SK-N-SH (cell line): ENCODE data around the gene SFXN5. TPM values are rescaled to one million over a fixed set of nuclear protein-coding genes. Genes with fewer than 3 reads are reported as not detected.

Source experiments
- CTCF ChIA-PET: fragments of 300-600, 350-600 bp; formaldehyde crosslinking; extraction: SDS; loops from one replicate; lab custom pipeline; 2021; lab: Yijun Ruan, JAX
- POLR2A ChIA-PET: fragments of 350-600 bp; sonication (Branson Sonifier 250); formaldehyde crosslinking; extraction: SDS; loops from one replicate; lab custom pipeline; 2020; ENCODE audit warnings: antibody characterized with exemption, inconsistent platforms; lab: Yijun Ruan, JAX
- DNase-seq: peaks from one replicate; pipeline ENCODE4 v3.0.0; 2012
- H2AFZ ChIP-seq: fragments of 200-600 bp; sonication (generic); 2 replicates; pipeline ENCODE4 v1.8.1; 2016; ENCODE audit warnings: antibody characterized with exemption, mild to moderate bottlenecking, low read depth
- H3F3A ChIP-seq: fragments of 200-600 bp; sonication (generic); replicated peaks from 2 replicates; pipeline ENCODE3; 2016; ENCODE audit warnings: antibody characterized with exemption, mild to moderate bottlenecking; ENCODE audit not compliant: insufficient read depth
- H3K27ac ChIP-seq, 2 experiments: fragments of 200-500 bp in 1 of 2; fragments of 200-600 bp in 1 of 2; sonication (Bioruptor generic) in 1 of 2; sonication (generic), shearing (Covaris generic) in 1 of 2; 2 replicates each; pipeline versions ENCODE4 v1.5.1 to v1.6.1; 2014 to 2016; ENCODE audit warnings: low read depth in 2 of 2, inconsistent platforms in 1 of 2, low read length in 1 of 2, mild to moderate bottlenecking in 1 of 2, mixed read lengths in 1 of 2
- H3K27me3 ChIP-seq: fragments of 200-600 bp; sonication (generic), shearing (Covaris generic); 2 replicates; pipeline ENCODE4 v1.6.1; 2016; ENCODE audit warnings: mixed run types; ENCODE audit not compliant: insufficient read depth
- H3K36me3 ChIP-seq, 2 experiments: fragments of 200-500 bp in 1 of 2; fragments of 200-600 bp in 1 of 2; sonication (Bioruptor generic) in 1 of 2; sonication (generic) in 1 of 2; replicated peaks in 1 of 2; 2 replicates each; pipeline versions ENCODE3 to v1.5.1; 2014 to 2016; ENCODE audit warnings: low read length in 1 of 2, mild to moderate bottlenecking in 1 of 2; ENCODE audit not compliant: insufficient read depth in 2 of 2, control insufficient read depth in 1 of 2
- H3K4me1 ChIP-seq, 2 experiments: fragments of 200-500 bp in 1 of 2; fragments of 200-600 bp in 1 of 2; sonication (Bioruptor generic) in 1 of 2; sonication (generic), shearing (Covaris generic) in 1 of 2; 2 replicates each; pipeline versions ENCODE4 v1.5.1 to v1.6.1; 2014 to 2016; ENCODE audit warnings: low read depth in 1 of 2, low read length in 1 of 2, mixed run types in 1 of 2; ENCODE audit not compliant: insufficient read depth in 2 of 2, control insufficient read depth in 1 of 2
- H3K4me2 ChIP-seq: fragments of 200-600 bp; sonication (generic), shearing (Covaris generic); 2 replicates; pipeline ENCODE4 v1.6.1; 2017; ENCODE audit warnings: mixed run types
- H3K4me3 ChIP-seq, 2 experiments: fragments of 200-500 bp in 1 of 2; fragments of 200-600 bp in 1 of 2; sonication (Bioruptor generic) in 1 of 2; sonication (generic), shearing (Covaris generic) in 1 of 2; 2 replicates each; pipeline versions ENCODE4 v1.5.1 to v1.8.1; 2014 to 2016; ENCODE audit warnings: low read depth in 2 of 2, inconsistent platforms in 1 of 2, low read length in 1 of 2, mild to moderate bottlenecking in 1 of 2, mixed read lengths in 1 of 2, moderate library complexity in 1 of 2
- H3K79me2 ChIP-seq: fragments of 200-600 bp; sonication (generic); 2 replicates; pipeline ENCODE4 v1.8.1; 2017; ENCODE audit warnings: mild to moderate bottlenecking; ENCODE audit not compliant: insufficient read depth
- H3K9ac ChIP-seq: fragments of 200-600 bp; sonication (generic); 2 replicates; pipeline ENCODE4 v1.6.1; 2017; ENCODE audit warnings: mixed run types
- H3K9me2 ChIP-seq: fragments of 200-600 bp; sonication (generic); 2 replicates; pipeline ENCODE4 v1.6.1; 2017; ENCODE audit warnings: mixed run types
- H3K9me3 ChIP-seq: fragments of 200-600 bp; sonication (generic); 2 replicates; pipeline ENCODE4 v1.6.1; 2017; ENCODE audit warnings: mixed run types, mild to moderate bottlenecking, moderate library complexity
- H4K20me1 ChIP-seq: fragments of 200-600 bp; sonication (generic); 2 replicates; pipeline ENCODE4 v1.6.1; 2017; ENCODE audit warnings: mild to moderate bottlenecking, mixed run types; ENCODE audit not compliant: insufficient read depth
- CHD2 ChIP-seq: fragments of 150-350 bp; IDR thresholded peaks from 2 replicates; pipeline ENCODE4 v1.6.1; 2018; ENCODE audit warnings: low read length; ENCODE audit not compliant: partially characterized antibody
- ELF1 ChIP-seq: IDR thresholded peaks from 2 replicates; pipeline ENCODE4 v1.4.0; 2012
- GABPA ChIP-seq: IDR thresholded peaks from 2 replicates; pipeline ENCODE4 v1.4.0; 2012; ENCODE audit warnings: low read depth, mild to moderate bottlenecking
- RAD21 ChIP-seq: IDR thresholded peaks from 2 replicates; pipeline ENCODE4 v1.6.1; 2012; ENCODE audit warnings: mild to moderate bottlenecking, low read length
- RFX5 ChIP-seq: IDR thresholded peaks from 2 replicates; pipeline ENCODE4 v1.6.1; 2012; ENCODE audit warnings: mild to moderate bottlenecking, improper control_type of control experiment, low read length
- USF2 ChIP-seq: fragments of 150-350 bp; IDR thresholded peaks from 2 replicates; pipeline ENCODE4 v1.6.1; 2017; ENCODE audit warnings: antibody characterized with exemption, low read length, low read depth, borderline replicate concordance
- WGBS: methylation state at CpG from one replicate; pipeline ENCODE4 v1.1.6; 2017; ENCODE audit warnings: low lambda C conversion rate; 5-methylcytosine and 5-hydroxymethylcytosine counted together
- polyA plus RNA-seq, 3 experiments: library from polyadenylated mRNA; depleted of rRNA; stranded (reverse); fragments of >200 nt; gene quantifications; 2 replicates each; pipeline ENCODE4 v1.2.3, GENCODE V29; 2012
- TF ChIP-seq, protein P1 (sequence below): IDR thresholded peaks from 2 replicates; pipeline ENCODE4 v1.6.1; 2012; ENCODE audit warnings: mild to moderate bottlenecking, low read depth, low read length, moderate library complexity

SFXN5 gene
- polyA plus RNA-seq, 1 of the 3 experiments (the other 2 are of a cell fraction) = 9.9 TPM

DNA sequence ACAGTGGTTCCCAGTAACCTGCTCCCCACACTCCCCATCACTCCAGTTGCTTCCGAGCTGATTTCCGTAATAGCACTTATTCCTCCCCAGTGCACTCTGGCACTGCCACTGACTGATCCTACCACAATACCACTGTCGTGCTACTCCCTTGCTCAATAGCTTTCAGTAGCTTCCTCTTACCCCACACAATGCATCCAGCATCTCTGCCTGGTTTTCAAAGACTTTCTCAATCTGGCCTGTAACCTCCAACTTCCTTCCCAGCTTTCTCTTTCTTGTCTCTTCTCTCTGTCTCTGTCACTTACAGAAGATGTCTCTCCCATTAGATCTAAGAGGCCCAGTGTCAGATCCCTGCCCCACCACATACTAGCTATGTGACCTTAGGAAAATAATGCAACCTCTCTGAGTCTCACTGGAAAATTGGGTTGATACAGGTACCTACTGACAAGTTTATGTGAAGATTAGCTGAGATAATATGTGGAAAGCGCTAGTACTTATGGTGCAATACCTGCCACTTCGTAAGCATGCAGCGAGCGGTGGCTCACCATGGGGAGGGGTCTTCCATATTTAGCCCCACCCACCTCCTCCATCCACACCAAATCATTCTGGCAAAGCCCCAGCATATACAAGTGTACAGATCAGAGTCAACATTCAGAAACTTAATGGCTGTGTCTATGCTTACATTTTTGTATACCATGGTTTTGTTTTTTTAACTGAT is 36.7 kb downstream of the SFXN5 start (continued):
- no peak for TF ChIP-seq RFX5
- TF ChIP-seq, protein P1, sequence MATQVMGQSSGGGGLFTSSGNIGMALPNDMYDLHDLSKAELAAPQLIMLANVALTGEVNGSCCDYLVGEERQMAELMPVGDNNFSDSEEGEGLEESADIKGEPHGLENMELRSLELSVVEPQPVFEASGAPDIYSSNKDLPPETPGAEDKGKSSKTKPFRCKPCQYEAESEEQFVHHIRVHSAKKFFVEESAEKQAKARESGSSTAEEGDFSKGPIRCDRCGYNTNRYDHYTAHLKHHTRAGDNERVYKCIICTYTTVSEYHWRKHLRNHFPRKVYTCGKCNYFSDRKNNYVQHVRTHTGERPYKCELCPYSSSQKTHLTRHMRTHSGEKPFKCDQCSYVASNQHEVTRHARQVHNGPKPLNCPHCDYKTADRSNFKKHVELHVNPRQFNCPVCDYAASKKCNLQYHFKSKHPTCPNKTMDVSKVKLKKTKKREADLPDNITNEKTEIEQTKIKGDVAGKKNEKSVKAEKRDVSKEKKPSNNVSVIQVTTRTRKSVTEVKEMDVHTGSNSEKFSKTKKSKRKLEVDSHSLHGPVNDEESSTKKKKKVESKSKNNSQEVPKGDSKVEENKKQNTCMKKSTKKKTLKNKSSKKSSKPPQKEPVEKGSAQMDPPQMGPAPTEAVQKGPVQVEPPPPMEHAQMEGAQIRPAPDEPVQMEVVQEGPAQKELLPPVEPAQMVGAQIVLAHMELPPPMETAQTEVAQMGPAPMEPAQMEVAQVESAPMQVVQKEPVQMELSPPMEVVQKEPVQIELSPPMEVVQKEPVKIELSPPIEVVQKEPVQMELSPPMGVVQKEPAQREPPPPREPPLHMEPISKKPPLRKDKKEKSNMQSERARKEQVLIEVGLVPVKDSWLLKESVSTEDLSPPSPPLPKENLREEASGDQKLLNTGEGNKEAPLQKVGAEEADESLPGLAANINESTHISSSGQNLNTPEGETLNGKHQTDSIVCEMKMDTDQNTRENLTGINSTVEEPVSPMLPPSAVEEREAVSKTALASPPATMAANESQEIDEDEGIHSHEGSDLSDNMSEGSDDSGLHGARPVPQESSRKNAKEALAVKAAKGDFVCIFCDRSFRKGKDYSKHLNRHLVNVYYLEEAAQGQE = no peak

DNA sequence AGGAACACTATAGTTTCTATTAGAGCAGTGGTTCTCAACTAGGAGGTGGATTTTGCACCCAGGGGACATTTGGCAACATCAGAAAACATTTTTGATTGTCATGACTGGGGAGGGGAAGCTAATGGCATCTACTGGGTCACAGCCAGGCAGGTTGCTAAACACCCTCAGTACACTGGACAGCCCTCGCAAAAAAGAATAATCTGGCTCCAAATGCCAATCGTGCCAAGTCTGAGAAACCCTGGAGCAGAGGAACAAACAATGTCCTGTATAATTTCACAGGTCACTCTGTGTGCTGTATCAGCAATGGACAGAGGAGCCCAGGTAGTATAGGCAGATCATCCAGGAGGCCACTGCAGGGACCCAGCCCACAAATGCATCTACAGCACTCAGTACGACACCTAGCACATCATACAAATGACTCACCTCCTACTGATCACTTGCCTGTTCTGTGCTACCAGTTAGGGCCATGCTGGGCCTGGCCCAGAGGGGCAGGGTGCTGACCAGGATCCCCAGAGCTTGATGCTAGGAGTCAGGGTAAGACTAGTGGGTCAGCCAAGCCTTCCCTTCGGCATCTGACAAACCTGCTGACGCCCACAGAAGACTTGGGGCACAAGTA is 37.6 kb downstream of the SFXN5 start:
- Histone ChIP-seq H3K79me2 (no peaks in the 10 kb centered on the region), H3K36me3 (peaks cover 0 to 4% of the 10 kb centered on the region in 2 experiments), H2AFZ (no peak overlapping the region), H3K27me3 (no peaks in the 10 kb centered on the region), H3K4me3 (no peak overlapping the region), H4K20me1 (no peaks in the 10 kb centered on the region; the same call in 1 of the 2 replicates), H3K9me2 (no peaks in the 10 kb centered on the region), H3K9me3 (no peaks in the 10 kb centered on the region), H3K4me2 (no peak overlapping the region), H3K4me1 (no peaks in the 10 kb centered on the region; a peak in 1 of 4 replicates), H3K9ac (no peak overlapping the region), H3F3A (no peaks in the 10 kb centered on the region), H3K27ac (no peak overlapping the region)
- no peak for TF ChIP-seq USF2
- no peak for TF ChIP-seq CHD2
- WGBS = 86% methylated on average over 4 of the region's 5 CpGs
- no peak for DNase-seq
- POLR2A ChIA-PET = no interaction called here
- CTCF ChIA-PET = interaction anchor here (1.2 to 1.7 kb wide), 3 partner anchors 42 to 141 kb away, joined by 3 to 8 read pairs (median 4); no protein-coding TSS in a partner anchor

- Histone ChIP-seq H3K4me3 (no peak overlapping the region), H3K27ac (no peak overlapping the region), H3K79me2 (no peaks in the 10 kb centered on the region), H2AFZ (no peak overlapping the region), H3K27me3 (no peaks in the 10 kb centered on the region), H3K36me3 (peaks cover 0 to 4% of the 10 kb centered on the region in 2 experiments), H3K4me2 (no peak overlapping the region), H3F3A (no peaks in the 10 kb centered on the region), H3K9ac (no peak overlapping the region), H3K4me1 (no peaks in the 10 kb centered on the region; a peak in 1 of 4 replicates), H4K20me1 (no peaks in the 10 kb centered on the region; the same call in 1 of the 2 replicates), H3K9me3 (no peaks in the 10 kb centered on the region), H3K9me2 (no peaks in the 10 kb centered on the region)
- ChIA-PET CTCF (no interaction called here), POLR2A (no interaction called here)
- WGBS = 89% methylated on average over 1 of the region's 1 CpG
- no peak for DNase-seq
- TF ChIP-seq RAD21 (no peak), ELF1 (no peak), GABPA (no peak)
Observed at GRCh38 chr2:73033142-73033765, 38.3 kb downstream of the SFXN5 start.
